ENCODE data around the gene DGKI.

Gene DGKI

DNA sequence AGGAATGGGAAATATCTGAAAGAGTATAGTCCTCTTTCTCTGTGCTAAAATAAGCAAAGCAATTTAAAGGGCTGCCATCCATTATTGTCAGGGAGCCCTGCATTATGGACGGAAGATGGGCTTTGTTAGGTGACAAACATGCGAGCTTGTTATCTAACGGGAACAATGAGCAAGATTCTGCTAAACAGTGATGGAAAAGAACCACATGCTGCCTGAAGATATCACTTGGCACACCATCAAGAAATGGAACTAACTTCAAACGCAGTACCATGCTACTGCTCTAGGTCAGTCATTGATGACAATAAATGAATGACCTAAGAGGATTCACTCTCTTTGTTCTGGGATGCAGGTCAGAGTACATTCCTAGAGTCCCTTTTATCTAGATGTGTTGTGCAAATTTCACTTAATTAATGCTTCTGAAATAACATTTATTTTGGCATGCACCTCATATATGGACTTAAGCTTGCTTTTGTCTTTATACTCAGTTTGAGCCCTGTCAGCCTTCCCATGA lies 327.5 kb downstream of the DGKI start:
- no peak for DNase-seq

DNA sequence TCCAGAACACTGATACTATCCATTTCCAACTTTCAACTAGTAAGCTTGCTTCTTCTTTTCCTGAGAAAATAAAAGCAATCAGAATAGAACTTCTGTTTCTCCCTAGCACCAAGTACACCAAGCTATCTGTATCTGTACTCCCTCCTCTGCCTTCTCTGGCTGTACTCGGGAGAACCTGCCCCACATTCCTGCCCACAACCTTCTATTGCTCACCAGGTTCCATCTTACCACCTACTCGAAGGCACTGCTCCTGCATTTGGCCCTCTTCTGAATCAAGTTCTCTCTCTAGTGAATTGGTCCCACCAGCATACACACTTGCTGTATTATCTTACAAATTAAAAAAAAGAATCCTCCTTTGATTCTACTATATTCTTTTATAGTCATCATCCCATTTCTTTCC lies 333.7 kb downstream of the DGKI start:
- no peak for DNase-seq

DNA sequence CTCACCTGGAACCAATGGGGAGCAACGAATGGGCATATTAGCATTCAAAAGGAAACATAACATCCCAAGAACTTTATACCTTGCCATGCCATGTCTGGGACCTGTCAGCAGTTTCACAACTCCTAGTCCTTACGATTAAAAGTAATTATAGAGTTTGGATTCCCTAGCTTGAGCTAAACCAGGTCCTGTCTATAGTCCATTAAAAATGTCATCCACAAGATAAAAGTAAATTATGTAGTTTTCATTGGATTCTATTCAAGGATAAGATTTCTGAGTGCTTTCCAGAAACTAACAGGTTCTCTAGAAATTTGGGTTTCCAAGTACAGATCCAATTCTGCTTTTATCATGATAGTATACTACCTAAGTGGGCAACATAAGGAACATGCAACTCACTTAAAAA lies 339.7 kb downstream of the DGKI start:
- DNase-seq, result no peak

DNA sequence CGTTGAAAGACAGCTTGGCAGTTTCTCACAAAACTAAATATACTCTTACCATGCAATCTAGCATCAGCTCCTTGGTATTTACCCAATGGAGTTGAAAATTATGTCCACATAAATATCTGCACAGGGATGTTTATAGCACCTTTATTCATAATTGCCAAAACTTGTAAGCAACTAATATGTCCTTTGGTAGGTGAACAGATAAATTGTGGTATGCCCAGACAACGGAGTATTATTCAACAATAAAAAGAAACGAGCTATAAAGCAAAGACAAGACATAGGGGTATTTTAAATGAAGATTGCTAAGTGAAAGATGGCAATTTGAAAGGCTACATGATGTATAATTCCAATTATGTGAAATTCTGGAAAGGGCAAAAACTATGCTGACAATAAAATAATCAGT lies 340.7 kb downstream of the DGKI start:
- no peak for DNase-seq

- no peak for DNase-seq
These were observed 345.2 kb downstream of the DGKI start for GRCh38 chr7:137501562-137501961.

GRCh38 chr7:137492889-137493288 lies 353.9 kb downstream of the DGKI start:
- DNase-seq, result no peak

DNA sequence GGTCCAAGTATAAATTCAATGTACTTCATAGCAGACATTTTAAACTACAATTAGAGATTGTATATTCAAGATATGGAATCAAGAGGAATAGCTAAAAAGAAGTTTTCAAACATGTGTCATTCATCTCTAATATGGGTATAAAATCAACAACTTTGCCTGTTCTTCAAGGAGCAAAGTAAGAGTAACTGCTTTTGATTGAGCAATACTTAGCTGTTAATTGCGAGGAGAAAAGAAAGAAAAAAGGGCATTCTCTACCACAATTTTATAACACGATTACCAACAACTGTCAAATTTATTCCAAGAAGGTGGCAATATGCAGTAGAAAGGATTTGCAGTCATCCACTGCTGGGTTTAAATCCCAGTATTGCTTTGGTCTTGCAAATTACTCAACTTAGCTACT lies 356.9 kb downstream of the DGKI start:
- no peak for DNase-seq

DNA sequence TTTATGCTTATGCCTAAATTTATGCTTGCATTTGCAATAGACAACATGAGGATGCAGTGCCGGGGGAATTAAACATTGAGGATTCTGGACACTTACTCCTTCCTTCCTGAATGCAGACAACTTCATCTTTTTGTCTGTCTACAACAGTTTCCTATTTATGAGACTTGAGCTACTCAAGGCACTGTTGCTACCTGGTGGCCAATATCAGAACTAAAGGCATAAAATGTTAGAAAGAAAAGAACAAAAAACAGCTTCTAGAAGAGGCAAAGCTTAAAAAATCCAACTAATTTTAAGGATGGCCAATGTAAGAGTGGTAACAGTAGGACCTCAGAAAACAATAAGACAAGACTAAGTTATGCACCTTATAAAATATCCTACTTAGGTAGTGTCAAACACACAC lies 358.7 kb downstream of the DGKI start:
- DNase-seq, result no peak

DNA sequence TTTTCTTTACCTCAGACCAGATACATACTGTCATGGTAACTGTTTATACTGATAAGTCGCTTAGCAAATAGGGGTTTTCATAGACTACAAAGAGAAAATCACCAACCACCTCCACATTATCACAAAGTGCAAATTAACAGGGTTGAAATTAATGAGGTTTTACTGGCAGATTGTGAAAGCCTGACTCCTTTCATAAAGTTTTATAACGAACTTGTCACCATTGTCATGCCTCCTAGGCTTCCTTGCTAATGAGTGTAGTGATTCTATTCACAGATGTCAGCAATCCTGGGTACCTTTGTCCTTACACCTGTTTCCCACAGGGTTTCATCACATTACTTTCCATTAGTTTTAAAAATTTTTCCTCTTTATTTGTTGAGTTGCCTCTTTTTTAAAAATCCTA lies 361.0 kb downstream of the DGKI start:
- DNase-seq, result no peak

- DNase-seq, result no peak
These were observed 362.4 kb downstream of the DGKI start for GRCh38 chr7:137484326-137484725.

GRCh38 chr7:137482466-137482865 lies 364.3 kb downstream of the DGKI start:
- no peak for DNase-seq

- DNase-seq, result no peak
These were observed 365.9 kb downstream of the DGKI start for GRCh38 chr7:137480824-137481365.

DNA sequence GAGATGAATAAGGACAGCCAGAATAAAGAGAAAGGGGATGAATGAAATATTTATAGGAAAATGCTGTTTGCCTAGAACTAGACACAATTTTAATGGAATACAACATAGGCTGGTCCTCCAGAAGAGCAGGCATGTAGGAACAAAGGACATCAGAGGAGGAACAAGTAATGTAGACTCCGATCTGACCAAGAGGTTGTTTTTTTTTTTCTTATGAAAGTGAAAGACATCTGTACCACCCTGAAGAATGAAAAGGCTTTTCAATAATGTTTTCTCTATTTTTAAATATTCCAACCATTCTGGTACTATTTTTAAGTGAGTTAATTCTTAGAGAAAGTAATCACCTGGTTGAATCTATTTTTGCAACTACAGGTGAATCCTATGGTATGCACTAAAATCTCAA lies 366.4 kb downstream of the DGKI start:
- DNase-seq, result no peak

DNA sequence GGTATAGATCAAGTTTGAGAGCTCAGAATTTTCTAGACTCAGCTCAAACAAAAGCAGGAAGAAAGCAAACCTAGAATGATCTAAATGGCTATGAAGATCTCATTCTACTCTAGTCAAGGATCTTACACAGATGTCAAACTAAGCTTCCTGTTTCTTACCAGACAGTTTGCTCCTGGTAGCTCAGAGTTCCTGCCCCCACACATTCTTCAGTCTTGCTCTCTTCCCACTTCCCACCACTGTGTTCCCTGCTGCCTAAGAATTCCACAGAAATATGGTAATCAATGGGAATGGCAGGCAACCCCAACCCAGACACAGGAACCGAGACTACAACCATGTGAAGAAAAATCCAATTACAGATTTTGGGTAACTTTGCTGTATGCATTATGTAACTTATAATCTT lies 369.8 kb downstream of the DGKI start:
- no peak for DNase-seq

- DNase-seq, result no peak
These were observed 370.8 kb downstream of the DGKI start for GRCh38 chr7:137475966-137476365.

DNA sequence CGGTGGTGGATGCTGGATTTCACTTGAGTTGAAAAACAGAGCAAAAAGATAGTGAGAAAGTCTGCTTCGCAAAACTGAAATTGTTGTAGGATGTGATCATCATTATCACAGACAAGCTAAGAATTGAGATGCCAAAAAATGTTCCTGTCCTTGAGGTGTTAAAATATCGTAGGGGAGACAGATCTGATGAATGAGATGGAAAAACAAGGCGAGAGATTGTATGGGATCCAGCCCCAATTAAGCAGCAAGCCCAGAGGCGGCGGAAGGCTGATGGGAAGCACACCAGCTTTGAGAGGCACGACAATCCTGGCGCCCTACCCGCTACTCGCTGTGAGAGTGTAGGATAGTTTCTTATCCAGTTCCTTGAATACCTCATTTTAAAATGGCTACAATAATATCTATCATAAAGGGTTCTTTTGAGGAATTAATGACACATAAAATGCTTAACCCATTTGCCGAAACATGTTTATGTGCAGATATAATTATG lies 372.2 kb downstream of the DGKI start:
- DNase-seq, result no peak

DNA sequence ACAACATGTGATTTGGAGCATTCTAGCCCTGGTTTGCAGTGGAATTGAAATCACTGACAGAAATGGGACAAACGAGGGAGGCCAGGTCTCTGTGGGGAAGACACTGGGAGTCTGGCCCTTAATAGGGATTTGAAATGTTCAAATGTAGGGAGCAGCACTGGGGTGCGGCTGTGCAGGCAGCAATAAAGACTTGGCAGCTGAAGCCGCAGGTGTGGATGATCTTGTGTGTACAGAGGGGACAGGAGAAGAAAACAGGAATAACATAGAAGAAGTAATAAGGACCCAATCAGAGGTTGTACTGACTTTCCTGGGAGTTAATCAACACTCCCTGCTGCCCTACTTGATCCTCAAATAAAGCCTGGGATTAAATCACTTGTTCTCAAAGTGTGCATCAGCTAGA lies 375.6 kb downstream of the DGKI start:
- no peak for DNase-seq

DNA sequence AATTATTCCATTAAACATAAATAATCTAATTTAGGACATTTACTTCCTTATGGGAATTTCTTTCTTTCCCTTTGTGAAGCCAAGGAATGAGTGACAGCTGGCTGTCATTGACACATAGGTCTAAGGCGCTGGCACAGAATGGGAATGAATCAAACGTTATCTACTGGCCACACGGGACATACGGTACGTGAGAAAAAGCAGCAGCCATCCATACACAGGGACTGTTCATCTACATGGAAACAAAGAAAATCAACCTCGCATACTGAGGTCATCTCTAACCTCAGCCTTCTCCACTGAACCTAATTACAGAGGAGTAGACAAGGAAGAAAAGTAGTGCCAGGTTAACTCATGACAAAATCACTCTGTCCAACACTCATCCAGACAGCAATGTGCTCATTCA lies 376.9 kb downstream of the DGKI start:
- no peak for DNase-seq

GRCh38 chr7:137469191-137469811 lies 377.5 kb downstream of the DGKI start:
- DNase-seq, result no peak

- no peak for DNase-seq
These were observed 383.9 kb downstream of the DGKI start for GRCh38 chr7:137462847-137463246.

DNA sequence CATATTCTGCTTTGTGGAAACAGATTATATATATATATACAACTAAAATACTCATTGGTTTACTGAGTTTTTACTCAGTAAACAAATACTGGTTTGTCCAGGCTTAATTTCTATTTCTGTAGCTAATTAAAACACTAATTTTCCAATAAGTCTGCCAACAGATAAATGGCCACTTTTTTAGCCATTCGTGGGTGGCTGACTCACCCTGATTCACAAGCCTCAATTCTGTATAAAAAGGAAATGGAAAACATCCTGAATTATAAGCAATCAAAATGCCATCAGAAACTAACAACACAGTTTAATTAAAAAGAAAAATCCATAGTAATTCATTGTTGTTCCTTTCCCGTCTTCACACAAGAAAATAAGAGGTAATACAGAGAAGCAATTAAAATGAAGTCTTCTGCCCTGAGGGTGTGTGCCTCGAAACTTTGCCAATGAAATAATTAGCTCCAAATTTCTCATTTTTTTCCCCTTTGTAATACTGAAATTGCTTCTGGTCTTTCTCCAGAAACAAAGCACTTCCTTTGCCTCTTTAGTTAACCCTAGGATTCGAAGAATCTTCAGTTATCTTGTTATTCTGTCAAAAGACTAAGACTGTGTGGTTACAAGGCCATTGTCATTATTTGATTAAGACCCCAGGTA lies 384.6 kb downstream of the DGKI start:
- DNase-seq, result no peak

DNA sequence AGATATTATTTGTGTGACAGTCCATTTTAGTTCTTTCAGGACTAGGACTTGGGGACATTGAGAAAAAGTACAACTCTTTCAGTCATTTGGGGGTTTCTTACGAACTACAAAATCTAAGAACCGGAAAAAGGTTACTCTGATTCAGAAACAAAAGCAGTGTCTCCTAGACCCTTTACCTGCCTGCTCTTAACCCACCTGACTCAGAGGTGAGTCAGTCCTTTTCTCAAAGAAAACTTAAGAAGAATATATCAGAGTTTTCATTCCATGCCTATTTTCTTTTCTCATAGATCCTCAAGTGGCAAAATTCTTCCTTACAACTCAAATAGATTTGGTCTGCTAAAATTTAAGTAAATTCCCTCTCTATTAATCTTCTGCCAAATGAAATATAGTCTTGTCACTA lies 388.4 kb downstream of the DGKI start:
- DNase-seq, result no peak

DNA sequence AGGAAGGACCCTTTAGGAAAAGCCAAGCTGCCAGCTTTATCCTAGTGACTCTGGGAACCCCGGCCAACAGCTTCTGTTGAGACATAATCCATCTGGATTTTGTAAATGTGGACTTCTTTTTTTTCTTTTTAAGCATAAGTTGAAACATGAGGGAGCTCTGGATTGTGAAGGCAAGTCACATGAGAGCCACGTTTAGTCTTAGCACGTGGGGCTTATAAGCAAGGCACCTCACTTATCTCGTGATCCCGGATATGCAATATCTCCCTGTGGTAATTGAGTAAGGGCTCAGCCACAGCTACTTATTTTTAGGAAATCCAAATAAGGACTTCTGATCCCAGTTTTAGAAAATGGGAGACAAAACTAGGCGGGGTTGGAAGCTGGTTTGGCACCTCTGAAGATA lies 392.0 kb downstream of the DGKI start:
- no peak for DNase-seq

DNA sequence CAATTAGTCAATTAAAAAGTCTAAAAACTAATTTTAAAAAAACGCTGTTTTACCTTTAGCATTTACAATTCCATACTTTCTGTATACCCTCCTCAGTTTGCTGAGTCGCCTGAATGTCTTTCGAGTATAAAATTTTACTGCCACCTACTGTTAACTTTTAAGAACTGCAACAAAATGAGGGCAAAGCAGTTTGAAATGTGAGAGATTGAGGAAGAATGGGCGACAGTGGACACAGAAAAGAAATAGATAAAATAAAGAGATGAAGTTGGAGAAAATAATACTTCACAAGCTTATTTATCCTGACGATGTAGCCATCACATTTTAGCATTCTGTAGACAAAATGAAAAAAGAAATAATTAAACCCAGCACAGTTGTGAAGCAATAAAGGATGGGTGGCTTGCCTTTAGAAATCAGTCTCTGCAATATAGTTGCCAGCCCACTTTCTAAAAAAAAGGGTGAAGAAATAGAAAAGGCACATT lies 392.5 kb downstream of the DGKI start:
- DNase-seq, result peak; percentile 47

Measured in NCI-H82 (cell line).